Lung (tissue), 12 donors: ENCODE results near the gene PPP2R1A. TPM values are rescaled to one million over a fixed set of nuclear protein-coding genes. Genes with fewer than 3 reads are reported as not detected.

Source experiments
- ATAC-seq: fragments of 200-7000 bp; cut with Tn5 transposase; one replicate; pipeline ENCODE4 v1.9.1; 2020; ENCODE audit warnings: moderate number of reproducible peaks; ENCODE audit not compliant: insufficient read depth, low FRiP score
- DNase-seq, 3 donors: peaks; one replicate each; pipeline ENCODE4 v3.0.0-alpha.2; 2013 to 2017
- H3K27ac ChIP-seq, 2 donors: one replicate each; pipeline ENCODE4 v1.5.1; 2013; ENCODE audit warnings: mild to moderate bottlenecking in 2 of 2, moderate library complexity in 2 of 2, control low read depth in 1 of 2, inconsistent platforms in 1 of 2, low read depth in 1 of 2, low read length in 1 of 2
- H3K27me3 ChIP-seq, 3 donors: one replicate each; pipeline ENCODE4 v1.5.1; 2013; ENCODE audit warnings: low read length in 2 of 3; ENCODE audit not compliant: control insufficient read depth in 3 of 3, insufficient read depth in 3 of 3
- H3K36me3 ChIP-seq, 4 donors: one replicate each; pipeline ENCODE4 v1.5.1; 2013; ENCODE audit warnings: low read length in 4 of 4, mild to moderate bottlenecking in 1 of 4, moderate library complexity in 1 of 4; ENCODE audit not compliant: control insufficient read depth in 4 of 4, insufficient read depth in 4 of 4
- H3K4me1 ChIP-seq, 5 donors: one replicate each; pipeline ENCODE4 v1.5.1; 2013; ENCODE audit warnings: low read length in 5 of 5, mild to moderate bottlenecking in 2 of 5, moderate library complexity in 1 of 5; ENCODE audit not compliant: control insufficient read depth in 5 of 5, insufficient read depth in 5 of 5
- H3K4me3 ChIP-seq: one replicate; pipeline ENCODE4 v1.5.1; 2013; ENCODE audit warnings: mild to moderate bottlenecking, control low read depth, moderate library complexity
- H3K9ac ChIP-seq, 2 donors: one replicate each; pipeline ENCODE4 v1.5.1; 2013; ENCODE audit warnings: low read length in 2 of 2, control low read depth in 1 of 2; ENCODE audit not compliant: insufficient read depth in 1 of 2
- H3K9me3 ChIP-seq, 4 donors: one replicate each; pipeline ENCODE4 v1.5.1; 2013; ENCODE audit warnings: low read length in 3 of 4, mild to moderate bottlenecking in 1 of 4, moderate library complexity in 1 of 4; ENCODE audit not compliant: control insufficient read depth in 4 of 4, insufficient read depth in 3 of 4
- WGBS, 2 donors: extraction: QIAGEN DNeasy Blood & Tissue Kit; methylation state at CpG; one replicate each; pipeline ENCODE4 v1.1.7; 2013; 5-methylcytosine and 5-hydroxymethylcytosine counted together
- polyA plus RNA-seq, 2 donors: library from polyadenylated mRNA; stranded (reverse); fragments of 200-250 nt; gene quantifications; one replicate each; pipeline ENCODE4 v1.2.1, GENCODE V29; 2013
- total RNA-seq, 2 donors: library from RNA; depleted of rRNA in 1 of 2; stranded (reverse); fragments of >200 nt in 1 of 2; gene quantifications; one replicate each; pipeline ENCODE4 v1.2.1, GENCODE V29; 2014 to 2021
- TF ChIP-seq, protein P1 (sequence below): IDR thresholded peaks from 2 replicates; pipeline ENCODE4 v1.5.1; 2012; ENCODE audit warnings: mild to moderate bottlenecking; ENCODE audit errors: control extremely low read depth, extremely low read depth
- donor health status: control.
- donor health status: control.
- donor health status: Bipolar disorder and iron deficiency.
- donor health status: healthy.
- donor health status: DM: yes; HTN: yes; CAD: no.

PPP2R1A gene
- total and polyA plus RNA-seq, 4 donors: 117 to 250 (median 169) TPM

DNA sequence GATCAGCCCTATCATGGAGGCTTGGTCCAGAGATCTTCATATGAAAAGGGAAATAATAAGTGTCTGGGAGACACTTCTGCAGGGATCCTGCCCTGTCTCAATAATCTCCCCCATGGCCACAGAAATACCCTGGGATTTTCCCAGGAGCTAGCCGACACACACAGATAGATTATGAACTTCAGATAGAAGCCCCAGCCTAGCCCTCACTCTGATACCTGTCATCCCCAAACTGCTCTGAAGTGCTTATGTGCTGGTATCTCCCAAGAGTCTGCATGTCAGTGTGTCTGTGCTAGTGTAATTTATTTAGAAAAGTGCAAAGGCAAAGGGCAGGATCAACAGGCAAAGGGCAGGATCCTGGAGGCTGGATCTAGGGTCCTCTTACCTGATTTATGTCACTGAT lies 40.8 kb downstream of the PPP2R1A start:
- no peak for ATAC-seq
- WGBS, 2 donors: 86 to 94% methylated on average over 1 of the region's 1 CpG
- H3K9ac ChIP-seq: no peak overlapping the region

DNA sequence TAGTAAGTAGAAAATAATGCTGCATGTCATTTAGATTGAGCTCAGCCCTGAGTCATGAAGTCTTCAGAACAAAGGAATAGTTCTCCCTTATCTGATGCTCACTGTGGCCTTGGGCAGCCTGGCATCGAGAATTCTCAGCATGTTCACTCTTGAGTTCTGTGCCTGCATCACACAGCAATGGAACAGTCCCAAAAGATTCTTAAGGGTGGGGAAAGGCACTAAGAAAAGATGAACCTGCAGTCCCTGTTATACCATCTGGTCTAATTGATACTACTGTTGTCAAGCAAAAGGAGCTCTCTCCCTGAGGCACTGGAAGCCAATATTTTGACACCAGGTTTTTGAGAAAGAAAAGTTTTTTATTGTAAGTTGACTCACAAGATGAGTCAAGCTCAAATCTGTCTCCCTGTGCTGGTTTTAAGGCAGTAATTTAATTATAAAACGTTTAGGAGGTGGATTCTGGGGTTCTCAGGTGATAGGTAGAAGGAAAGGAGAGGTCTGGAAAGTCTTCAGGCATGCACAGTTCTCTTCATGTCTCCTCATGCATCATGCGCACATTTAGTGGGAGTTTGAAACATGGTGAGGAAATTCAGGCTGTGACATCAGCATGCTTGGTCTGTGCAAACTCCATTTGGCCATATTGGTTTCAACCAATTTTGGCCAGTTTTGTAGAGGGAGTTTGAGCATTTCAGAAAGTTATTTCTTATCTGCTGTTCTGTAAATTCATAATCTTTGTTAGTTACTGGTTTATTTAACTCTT lies 41.5 kb downstream of the PPP2R1A start:
- Histone ChIP-seq H3K9ac (no peak overlapping the region), H3K27me3 (no peaks in the 10 kb centered on the region), H3K36me3 (peaks cover 3 to 23% (median 19%) of the 10 kb centered on the region in 4 donors), H3K4me1 (no peaks in the 10 kb centered on the region), H3K27ac (no peak overlapping the region), H3K9me3 (no peaks in the 10 kb centered on the region), H3K4me3 (no peak overlapping the region)
- DNase-seq (no peak), ATAC-seq (no peak)
- TF ChIP-seq, protein P1, sequence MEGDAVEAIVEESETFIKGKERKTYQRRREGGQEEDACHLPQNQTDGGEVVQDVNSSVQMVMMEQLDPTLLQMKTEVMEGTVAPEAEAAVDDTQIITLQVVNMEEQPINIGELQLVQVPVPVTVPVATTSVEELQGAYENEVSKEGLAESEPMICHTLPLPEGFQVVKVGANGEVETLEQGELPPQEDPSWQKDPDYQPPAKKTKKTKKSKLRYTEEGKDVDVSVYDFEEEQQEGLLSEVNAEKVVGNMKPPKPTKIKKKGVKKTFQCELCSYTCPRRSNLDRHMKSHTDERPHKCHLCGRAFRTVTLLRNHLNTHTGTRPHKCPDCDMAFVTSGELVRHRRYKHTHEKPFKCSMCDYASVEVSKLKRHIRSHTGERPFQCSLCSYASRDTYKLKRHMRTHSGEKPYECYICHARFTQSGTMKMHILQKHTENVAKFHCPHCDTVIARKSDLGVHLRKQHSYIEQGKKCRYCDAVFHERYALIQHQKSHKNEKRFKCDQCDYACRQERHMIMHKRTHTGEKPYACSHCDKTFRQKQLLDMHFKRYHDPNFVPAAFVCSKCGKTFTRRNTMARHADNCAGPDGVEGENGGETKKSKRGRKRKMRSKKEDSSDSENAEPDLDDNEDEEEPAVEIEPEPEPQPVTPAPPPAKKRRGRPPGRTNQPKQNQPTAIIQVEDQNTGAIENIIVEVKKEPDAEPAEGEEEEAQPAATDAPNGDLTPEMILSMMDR: no peak
- WGBS, 2 donors: 72 to 90% methylated on average over 3 of the region's 3 CpGs

More for the DNA sequence above, 40.8 kb downstream of the PPP2R1A start:
- DNase-seq: no peak
- Histone ChIP-seq H3K27me3 (no peaks in the 10 kb centered on the region), H3K27ac (no peak overlapping the region), H3K4me1 (no peaks in the 10 kb centered on the region), H3K9me3 (no peaks in the 10 kb centered on the region), H3K4me3 (no peak overlapping the region), H3K36me3 (peaks cover 8 to 29% (median 24%) of the 10 kb centered on the region in 4 donors)
- TF ChIP-seq, protein P1: no peak

GRCh38 chr19:52234406-52234805 lies 44.6 kb downstream of the PPP2R1A start:
- DNase-seq (no peak), ATAC-seq (no peak)
- Histone ChIP-seq H3K36me3 (no peaks in the 10 kb centered on the region), H3K27me3 (no peaks in the 10 kb centered on the region), H3K4me1 (no peaks in the 10 kb centered on the region), H3K4me3 (no peak overlapping the region), H3K27ac (no peak overlapping the region), H3K9me3 (no peaks in the 10 kb centered on the region), H3K9ac (no peak overlapping the region)
- WGBS, 2 donors: 84 to 92% methylated on average over 2 of the region's 2 CpGs
- TF ChIP-seq, protein P1: no peak

- no peaks in the 10 kb centered on the region for H3K4me1 ChIP-seq
- ATAC-seq: no peak
- no peak overlapping the region for H3K27ac ChIP-seq
- no peaks in the 10 kb centered on the region for H3K36me3 ChIP-seq
- TF ChIP-seq, protein P1: no peak
- no peaks in the 10 kb centered on the region for H3K27me3 ChIP-seq
- H3K4me3 ChIP-seq: no peak overlapping the region
- WGBS, 2 donors: 67 to 69% methylated on average over 2 of the region's 2 CpGs
- no peaks in the 10 kb centered on the region for H3K9me3 ChIP-seq
- DNase-seq: no peak
- no peak overlapping the region for H3K9ac ChIP-seq
Observed at GRCh38 chr19:52237197-52237596, 47.3 kb downstream of the PPP2R1A start.
